SU-DHL-6 (cell line): ENCODE results near the gene FAF2.

Experiments used
- CTCF ChIP-seq: fragments of 200-600 bp; sonication (generic); IDR thresholded peaks from one replicate; pipeline ENCODE4 v1.5.1; 2017; ENCODE audit warnings: antibody characterized with exemption, mild to moderate bottlenecking, low read length, moderate library complexity; ENCODE audit not compliant: insufficient read depth, poor library complexity, severe bottlenecking
- EZH2phosphoT487 ChIP-seq: fragments of 200-600 bp; sonication (generic), shearing (Covaris generic); conservative IDR thresholded peaks from 2 replicates; pipeline ENCODE4 v1.6.1; 2018; ENCODE audit warnings: mild to moderate bottlenecking, antibody characterized with exemption, low read length, moderate library complexity, mixed read lengths

- TF ChIP-seq CTCF (no peak), EZH2phosphoT487 (no peak)
These were observed 77.5 kb downstream of the FAF2 start for GRCh38 chr5:176525677-176526076.
